Peyer's patch (tissue), 4 donors: ENCODE data around the gene MAN1B1. TPM values are rescaled to one million over a fixed set of nuclear protein-coding genes. Genes with fewer than 3 reads are reported as not detected.

Experiments used
- DNase-seq, 3 donors: peaks; one replicate each; pipeline ENCODE4 v3.0.0-alpha.2; 2017 to 2019
- H3K27ac ChIP-seq, 4 donors: fragments of 200-600 bp; sonication (generic); one replicate each; pipeline ENCODE4 v1.5.1; 2016 to 2019
- H3K27me3 ChIP-seq, 2 donors: fragments of 200-600 bp; sonication (generic); one replicate each; pipeline ENCODE4 v1.5.1; 2019
- H3K36me3 ChIP-seq, 3 donors: fragments of 200-600 bp; sonication (generic); one replicate each; pipeline ENCODE4 v1.5.1; 2016 to 2019
- H3K4me1 ChIP-seq, 4 donors: fragments of 200-600 bp; sonication (generic); one replicate each; pipeline ENCODE4 v1.5.1; 2016 to 2019
- H3K4me3 ChIP-seq, 4 donors: fragments of 200-600 bp; sonication (generic); 1 replicate in 3 of 4; 2 replicates in 1 of 4; pipeline ENCODE4 v1.5.1; 2016 to 2019; ENCODE audit warnings: mild to moderate bottlenecking in 1 of 4
- H3K9me3 ChIP-seq, 4 donors: fragments of 200-600 bp; sonication (generic); one replicate each; pipeline ENCODE4 v1.5.1; 2016 to 2019; ENCODE audit warnings: mild to moderate bottlenecking in 1 of 4
- CTCF ChIP-seq, 6 experiments: fragments of 450-650 bp in 4 of 6; fragments of 200-600 bp in 2 of 6; sonication (generic) in 1 of 6; IDR thresholded peaks; one replicate each; pipeline ENCODE4 v1.5.1; 2017 to 2019; ENCODE audit warnings: antibody characterized with exemption in 6 of 6, mild to moderate bottlenecking in 3 of 6, moderate library complexity in 1 of 6
- POLR2A ChIP-seq, 2 donors: fragments of 450-650 bp; IDR thresholded peaks; one replicate each; pipeline ENCODE4 v1.5.1; 2017; ENCODE audit warnings: antibody characterized with exemption in 2 of 2, mild to moderate bottlenecking in 2 of 2, moderate library complexity in 2 of 2
- small RNA-seq, 2 donors: library from RNA; depleted of rRNA; stranded (forward); fragments of <200 nt; gene quantifications; one replicate each; pipeline ENCODE3, GENCODE V24; 2016
- total RNA-seq, 4 donors: library from RNA; depleted of rRNA; stranded (reverse); fragments of >200 nt; gene quantifications; one replicate each; pipeline ENCODE4 v1.1.0, GENCODE V29; 2016

The MAN1B1 gene
- total RNA-seq, 4 donors from 2014 or later = 42.7 to 74.7 (median 61.0) TPM

GRCh38 chr9:137157618-137158415 is 71.0 kb downstream of the MAN1B1 start:
- H3K27me3 ChIP-seq = peaks cover 0 to 34% of the 10 kb centered on the region in 2 donors
- no peak for DNase-seq
- no peaks in the 10 kb centered on the region for H3K9me3 ChIP-seq
- H3K27ac ChIP-seq = no peak overlapping the region
- H3K4me1 ChIP-seq = peaks cover 0 to 28% (median 11%) of the 10 kb centered on the region in 4 donors
- no peak overlapping the region for H3K4me3 ChIP-seq
- no peaks in the 10 kb centered on the region for H3K36me3 ChIP-seq
- no peak for TF ChIP-seq POLR2A (IDR thresholded peaks at IDR 0.05)
- TF ChIP-seq CTCF (IDR thresholded peaks at IDR 0.05) = no peak

- TF ChIP-seq CTCF (IDR thresholded peaks at IDR 0.05) = no peak
- no peak for TF ChIP-seq POLR2A (IDR thresholded peaks at IDR 0.05)
- Histone ChIP-seq H3K4me1 (peaks cover 0 to 36% (median 13%) of the 10 kb centered on the region in 4 donors), H3K9me3 (no peaks in the 10 kb centered on the region), H3K36me3 (no peaks in the 10 kb centered on the region), H3K27me3 (peaks cover 0 to 43% of the 10 kb centered on the region in 2 donors), H3K4me3 (no peak overlapping the region), H3K27ac (no peak overlapping the region)
- no peak for DNase-seq
These were observed 71.8 kb downstream of the MAN1B1 start for GRCh38 chr9:137158625-137159024.

Small RNA genes within 50 kb of the gene (small RNA-seq; reads per million reads assigned to genes)
- 0 to 0.06 reads per million in 2 donors for gene RF00153

Other genes starting within 250 kb of the MAN1B1 start
- gene AJM1, start 244.5 kb upstream of the MAN1B1 start, total RNA-seq = 10 to 100 TPM in 2 of 4 donors, 1 to 10 TPM in 2; 4.1 to 17.4 (median 9.2) TPM
- gene PHPT1, start 237.6 kb upstream of the MAN1B1 start, total RNA-seq = 100 to 1,000 TPM in 2 of 4 donors, 10 to 100 TPM in 2; 66.0 to 120 (median 96.5) TPM
- 10 to 100 TPM; 30.8 to 50.4 (median 41.4) TPM for gene MAMDC4, start 234.6 kb upstream of the MAN1B1 start, total RNA-seq
- gene EDF1, start 220.7 kb upstream of the MAN1B1 start, total RNA-seq = 100 to 1,000 TPM; 299 to 676 (median 475) TPM
- 10 to 100 TPM; 17.5 to 75.1 (median 22.2) TPM for gene TRAF2, start 200.5 kb upstream of the MAN1B1 start, total RNA-seq
- 100 to 1,000 TPM; 247 to 470 (median 336) TPM for gene FBXW5, start 142.2 kb upstream of the MAN1B1 start, total RNA-seq
- 100 to 1,000 TPM in 1 of 4 donors, 10 to 100 TPM in 2, not detected in 1; 24.9 to 148 (median 66.2) TPM for gene C8G, start 141.7 kb upstream of the MAN1B1 start, total RNA-seq
- 1 to 10 TPM in 3 of 4 donors, not detected in 1; 1.8 to 8.7 (median 7.9) TPM for gene LCN12, start 134.7 kb upstream of the MAN1B1 start, total RNA-seq
- gene PTGDS, start 109.5 kb upstream of the MAN1B1 start, total RNA-seq = 10 to 100 TPM in 2 of 4 donors, 1 to 10 TPM in 2; 1.2 to 21.5 (median 7.8) TPM
- under 1 TPM in 2 of 4 donors, not detected in 2; 0.28 to 0.83 TPM for gene LCNL1, start 104.0 kb upstream of the MAN1B1 start, total RNA-seq
- gene PAXX, start 94.6 kb upstream of the MAN1B1 start, total RNA-seq = 10 to 100 TPM; 52.3 to 92.4 (median 63.0) TPM
- gene CLIC3, start 90.4 kb upstream of the MAN1B1 start, total RNA-seq = 1 to 10 TPM in 1 of 4 donors, not detected in 3; 3.3 TPM
- gene ABCA2, start 58.7 kb upstream of the MAN1B1 start, total RNA-seq = 10 to 100 TPM; 46.4 to 69.0 (median 49.0) TPM
- gene FUT7, start 54.9 kb upstream of the MAN1B1 start, total RNA-seq = not detected
- gene NPDC1, start 40.8 kb upstream of the MAN1B1 start, total RNA-seq = 100 to 1,000 TPM in 2 of 4 donors, 10 to 100 TPM in 2; 54.2 to 106 (median 83.8) TPM
- 10 to 100 TPM in 3 of 4 donors, 1 to 10 TPM in 1; 5.0 to 53.8 (median 28.9) TPM for gene ENTPD2, start 32.9 kb upstream of the MAN1B1 start, total RNA-seq
- gene SAPCD2, start 16.4 kb upstream of the MAN1B1 start, total RNA-seq = 10 to 100 TPM in 1 of 4 donors, 1 to 10 TPM in 3; 5.6 to 12.4 (median 7.9) TPM
- gene UAP1L1, start 9.5 kb upstream of the MAN1B1 start, total RNA-seq = 10 to 100 TPM in 1 of 4 donors, 1 to 10 TPM in 3; 4.9 to 15.7 (median 6.6) TPM
- gene DPP7, start 27.7 kb downstream of the MAN1B1 start, total RNA-seq = 100 to 1,000 TPM in 1 of 4 donors, 10 to 100 TPM in 3; 44.7 to 177 (median 76.7) TPM
- not detected for gene GRIN1, start 52.2 kb downstream of the MAN1B1 start, total RNA-seq
- 10 to 100 TPM; 14.5 to 45.7 (median 34.1) TPM for gene LRRC26, start 83.1 kb downstream of the MAN1B1 start, total RNA-seq
- not detected for gene TMEM210, start 85.1 kb downstream of the MAN1B1 start, total RNA-seq
- gene ANAPC2, start 101.6 kb downstream of the MAN1B1 start, total RNA-seq = 100 to 1,000 TPM in 2 of 4 donors, 10 to 100 TPM in 2; 37.7 to 118 (median 78.7) TPM
- 10 to 100 TPM; 58.6 to 82.0 (median 71.6) TPM for gene SSNA1, start 101.7 kb downstream of the MAN1B1 start, total RNA-seq
- 100 to 1,000 TPM in 3 of 4 donors, 10 to 100 TPM in 1; 28.1 to 167 (median 130) TPM for gene TPRN, start 113.8 kb downstream of the MAN1B1 start, total RNA-seq
- gene TMEM203, start 118.7 kb downstream of the MAN1B1 start, total RNA-seq = 10 to 100 TPM; 11.6 to 33.5 (median 27.6) TPM
- 10 to 100 TPM; 16.3 to 39.2 (median 25.1) TPM for gene NDOR1, start 118.7 kb downstream of the MAN1B1 start, total RNA-seq
- 1 to 10 TPM in 2 of 4 donors, not detected in 2; 4.4 to 5.9 TPM for gene RNF208, start 135.3 kb downstream of the MAN1B1 start, total RNA-seq
- gene CYSRT1, start 138.2 kb downstream of the MAN1B1 start, total RNA-seq = 1 to 10 TPM in 2 of 4 donors, not detected in 2; 1.3 to 1.9 TPM
- gene RNF224, start 140.5 kb downstream of the MAN1B1 start, total RNA-seq = not detected
- 10 to 100 TPM in 2 of 4 donors, 1 to 10 TPM in 1, not detected in 1; 4.0 to 14.8 (median 13.3) TPM for gene SLC34A3, start 143.9 kb downstream of the MAN1B1 start, total RNA-seq
- 100 to 1,000 TPM; 174 to 409 (median 322) TPM for gene TUBB4B, start 154.3 kb downstream of the MAN1B1 start, total RNA-seq
- not detected for gene STPG3, start 164.3 kb downstream of the MAN1B1 start, total RNA-seq
- gene NELFB, start 168.3 kb downstream of the MAN1B1 start, total RNA-seq = 10 to 100 TPM; 47.4 to 57.8 (median 50.2) TPM
- 10 to 100 TPM; 33.8 to 45.7 (median 39.2) TPM for gene TOR4A, start 190.7 kb downstream of the MAN1B1 start, total RNA-seq
- 10 to 100 TPM; 35.3 to 56.1 (median 43.8) TPM for gene NRARP, start 215.3 kb downstream of the MAN1B1 start, total RNA-seq